Activated T-cell treated with anti-CD3 and anti-CD28 coated beads, Interleukin-2, amount 50 U/mL, for 48 hours (primary cell): ENCODE results near the gene CNDP1.
"Not testable (repeated sequence)": the region's sequence is repeated elsewhere in the genome, so short reads cannot be mapped to it uniquely, and the experiment has no call there.

Experiments
- DNase-seq, 2 experiments: peaks; one replicate each; pipeline ENCODE4 v3.0.0-alpha.2; 2020

CNDP1 gene

DNA sequence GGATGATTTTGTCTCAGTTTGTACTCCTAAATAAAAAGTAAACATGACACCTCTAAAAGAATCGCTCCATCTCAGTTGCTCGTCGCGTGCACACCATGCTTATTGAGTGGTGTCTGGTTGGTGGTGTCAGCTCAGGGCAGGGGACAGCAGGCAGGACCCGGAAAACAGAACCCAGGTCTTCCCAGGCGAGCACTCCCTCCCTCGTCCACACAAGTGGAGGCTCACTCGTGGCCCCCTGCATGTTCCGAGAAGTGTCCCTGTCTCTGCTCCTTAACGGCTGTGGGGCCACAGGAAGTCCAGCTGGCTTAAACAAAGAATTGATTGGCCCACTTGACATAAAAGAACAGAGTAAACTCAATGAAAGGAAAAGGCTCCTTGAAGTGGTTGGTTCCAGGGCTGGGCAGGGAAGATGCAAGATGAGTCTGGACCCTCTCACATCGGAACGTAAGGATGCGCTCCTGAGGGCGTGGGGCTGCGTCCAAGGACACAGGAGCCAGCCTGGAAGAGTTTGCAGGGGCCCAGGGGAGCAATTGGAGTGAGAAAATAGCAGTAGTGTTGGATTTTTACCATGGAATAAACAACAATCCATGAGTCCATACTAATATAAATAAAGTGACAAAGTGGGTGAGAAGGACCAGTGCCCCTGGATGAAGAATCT is 13.1 kb upstream of the CNDP1 start:
- no peak for DNase-seq

DNA sequence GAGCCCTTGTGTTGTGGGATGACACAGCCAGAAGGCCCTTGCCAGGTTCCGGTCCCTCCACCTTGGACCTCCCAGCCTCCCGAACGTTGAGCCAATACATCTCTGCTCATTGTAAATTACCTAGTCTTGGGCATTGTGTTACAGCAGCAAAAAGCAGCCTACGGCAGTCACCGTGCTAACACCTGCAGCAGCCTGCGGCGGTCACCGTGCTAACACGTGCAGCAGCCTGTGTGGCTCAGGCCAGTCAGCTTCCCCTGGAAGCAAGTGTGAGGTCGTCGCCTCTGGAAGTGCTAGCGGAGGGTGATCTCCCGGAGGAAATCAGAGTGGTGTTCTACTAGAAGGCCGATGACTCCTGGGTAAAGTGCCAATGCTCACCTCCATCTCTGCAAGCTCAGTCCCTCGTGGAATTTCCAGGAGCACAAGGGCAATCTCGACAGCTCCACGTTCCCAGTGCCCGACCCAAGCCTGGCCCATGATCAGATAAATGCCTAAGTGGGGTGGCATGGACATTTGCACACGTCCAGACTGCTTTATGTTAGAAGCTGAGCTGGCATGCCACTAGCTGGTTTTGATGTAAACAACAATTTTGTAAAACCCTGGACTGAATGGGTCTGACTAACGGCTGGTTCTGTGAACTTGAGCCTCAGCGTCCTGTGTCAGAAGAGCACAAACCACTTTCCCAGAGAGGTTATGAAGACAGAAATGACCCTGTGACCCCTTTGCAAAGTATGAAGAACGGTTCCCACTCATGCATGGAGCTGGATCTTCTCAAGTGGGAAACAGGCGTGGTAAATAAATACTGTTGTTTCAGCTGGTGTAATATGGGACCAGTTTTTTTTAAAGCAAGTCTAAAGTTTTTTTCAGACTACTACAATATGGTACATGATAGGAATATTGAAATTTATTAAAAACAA is 11.4 kb upstream of the CNDP1 start:
- DNase-seq, result no peak

DNA sequence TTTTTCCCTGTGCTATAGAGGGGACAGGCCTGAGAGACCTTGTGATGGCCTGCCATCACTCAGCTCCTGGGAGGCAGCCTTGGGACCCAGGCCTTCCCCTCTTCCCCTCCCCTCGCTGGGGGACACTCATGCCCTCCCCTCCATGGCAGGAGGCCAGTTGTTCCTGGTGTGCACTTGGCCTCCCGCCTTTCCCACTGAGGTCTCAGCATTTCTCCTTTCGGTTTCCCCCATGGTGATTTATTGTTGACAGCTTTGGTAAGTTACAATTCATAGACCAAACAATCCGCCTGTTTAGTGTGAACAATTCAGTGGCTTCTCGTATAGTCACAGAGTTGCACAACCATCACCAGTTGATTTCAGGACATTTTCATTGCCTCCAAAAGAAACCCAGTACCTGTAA is 10.2 kb upstream of the CNDP1 start:
- no peak for DNase-seq

DNA sequence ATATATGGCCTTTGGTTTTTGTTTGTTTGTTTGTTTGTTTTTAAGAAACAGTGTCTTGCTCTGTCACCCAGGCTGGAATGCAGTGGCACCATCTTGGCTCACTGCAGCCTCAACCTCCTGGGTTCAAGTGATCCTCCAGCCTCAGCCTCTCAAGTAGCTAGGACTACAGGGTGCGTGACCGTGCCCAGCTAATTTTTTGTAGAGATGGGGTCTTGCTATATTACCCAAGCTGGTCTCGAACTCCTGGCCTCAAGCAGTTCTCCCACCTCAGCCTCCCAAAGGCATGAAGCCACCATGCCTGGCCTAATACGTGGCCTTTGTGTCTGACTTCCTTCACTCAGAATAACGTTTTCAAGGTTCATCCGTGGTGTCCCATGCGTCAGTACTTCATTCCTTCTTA is 9.4 kb upstream of the CNDP1 start:
- not testable (repeated sequence) for DNase-seq

DNA sequence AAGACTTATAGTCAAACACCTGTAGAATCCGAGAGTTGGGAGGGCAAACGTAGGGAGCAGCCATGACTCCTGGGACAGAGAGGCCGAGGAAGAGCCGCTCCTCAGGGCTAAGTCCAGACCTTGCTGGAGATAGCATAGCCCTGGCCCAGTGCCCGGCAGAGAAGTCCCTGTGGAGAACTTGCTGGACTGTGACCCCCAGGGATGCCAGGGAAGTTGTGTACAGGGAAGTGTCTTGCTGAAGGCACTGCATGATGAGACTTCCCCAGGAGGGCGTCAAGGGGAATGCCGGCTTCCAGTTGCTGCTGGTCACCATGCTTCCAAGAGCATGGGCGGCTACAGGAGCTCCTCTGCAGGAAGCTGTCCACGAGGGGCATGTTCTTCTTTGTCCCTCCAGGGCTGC is 8.6 kb upstream of the CNDP1 start:
- DNase-seq, result no peak

DNA sequence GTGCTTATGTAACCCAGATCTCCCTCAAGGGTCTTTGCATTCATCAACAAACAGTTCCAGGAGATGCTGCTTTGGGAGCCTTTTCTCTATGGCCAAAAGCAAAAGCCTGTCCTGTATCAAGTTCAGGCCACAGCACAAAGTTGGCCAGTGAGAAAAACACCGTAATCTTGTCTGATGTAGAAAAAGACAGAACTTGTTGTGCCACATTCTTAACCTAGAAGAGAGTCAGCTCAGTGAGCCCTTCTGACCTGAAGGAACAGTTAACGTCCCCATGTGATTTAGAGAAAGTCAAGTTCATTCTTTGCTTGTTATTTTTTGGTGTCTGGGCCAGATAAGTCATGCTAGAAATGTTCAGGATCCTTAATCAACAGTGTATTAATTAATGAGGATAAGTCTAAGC is 7.8 kb upstream of the CNDP1 start:
- DNase-seq, result no peak

DNA sequence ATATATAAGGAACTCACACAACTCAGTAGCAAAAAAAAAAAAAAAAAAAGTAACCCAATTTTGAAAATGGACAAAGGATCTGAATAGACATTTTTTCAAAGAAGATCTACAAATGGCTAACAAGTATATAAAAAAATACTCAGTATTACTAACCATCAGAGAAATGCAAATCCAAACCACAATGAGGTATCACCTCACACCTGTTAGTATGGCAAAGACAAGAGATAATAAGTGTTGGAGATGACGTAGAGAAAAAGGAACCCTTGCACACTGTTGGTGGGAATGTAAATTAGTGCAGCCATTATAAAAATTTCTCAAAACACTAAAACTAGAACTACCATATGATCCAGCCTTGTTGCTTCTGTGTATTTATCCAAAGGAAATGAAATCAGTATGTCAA is 5.8 kb upstream of the CNDP1 start:
- no peak for DNase-seq

DNA sequence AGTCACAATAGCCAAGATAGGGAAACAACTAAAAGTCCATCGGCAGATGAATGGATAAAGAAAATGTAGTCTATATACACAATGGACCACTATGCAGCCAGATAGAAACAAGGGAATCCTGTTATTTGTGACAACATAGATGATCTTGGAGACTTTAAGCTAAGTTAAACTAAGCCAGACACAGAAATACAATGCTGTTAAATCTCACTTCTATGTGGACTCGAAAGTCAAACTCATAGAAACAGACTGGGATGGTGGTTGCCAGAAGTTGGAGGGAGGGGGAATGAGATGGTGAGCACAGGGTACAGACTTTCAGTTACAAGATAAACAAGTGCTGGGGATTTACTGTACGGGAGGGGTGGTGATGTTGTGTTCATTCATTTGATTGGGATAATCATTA is 5.4 kb upstream of the CNDP1 start:
- no peak for DNase-seq

DNA sequence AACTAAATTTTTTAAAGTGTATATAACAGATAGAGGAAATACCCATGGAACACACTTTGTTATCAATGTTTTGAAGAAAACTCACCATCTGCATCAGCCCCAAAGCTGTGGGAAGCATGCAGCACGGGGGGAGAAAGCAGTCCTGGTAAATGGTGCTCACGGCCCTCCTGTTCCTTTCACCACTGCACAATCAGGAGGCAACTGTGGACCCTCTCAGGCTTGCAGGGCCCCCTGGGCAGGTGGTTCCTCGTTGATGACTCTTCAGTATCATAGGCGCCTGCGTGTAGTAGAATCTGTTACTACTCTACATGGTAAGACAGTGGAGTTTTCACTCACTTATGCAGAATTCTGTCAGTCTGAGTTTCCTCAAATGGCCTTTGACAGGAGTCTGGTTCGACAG is 4.9 kb upstream of the CNDP1 start:
- peak in 1 of 2 experiments; percentile 14 for DNase-seq

DNA sequence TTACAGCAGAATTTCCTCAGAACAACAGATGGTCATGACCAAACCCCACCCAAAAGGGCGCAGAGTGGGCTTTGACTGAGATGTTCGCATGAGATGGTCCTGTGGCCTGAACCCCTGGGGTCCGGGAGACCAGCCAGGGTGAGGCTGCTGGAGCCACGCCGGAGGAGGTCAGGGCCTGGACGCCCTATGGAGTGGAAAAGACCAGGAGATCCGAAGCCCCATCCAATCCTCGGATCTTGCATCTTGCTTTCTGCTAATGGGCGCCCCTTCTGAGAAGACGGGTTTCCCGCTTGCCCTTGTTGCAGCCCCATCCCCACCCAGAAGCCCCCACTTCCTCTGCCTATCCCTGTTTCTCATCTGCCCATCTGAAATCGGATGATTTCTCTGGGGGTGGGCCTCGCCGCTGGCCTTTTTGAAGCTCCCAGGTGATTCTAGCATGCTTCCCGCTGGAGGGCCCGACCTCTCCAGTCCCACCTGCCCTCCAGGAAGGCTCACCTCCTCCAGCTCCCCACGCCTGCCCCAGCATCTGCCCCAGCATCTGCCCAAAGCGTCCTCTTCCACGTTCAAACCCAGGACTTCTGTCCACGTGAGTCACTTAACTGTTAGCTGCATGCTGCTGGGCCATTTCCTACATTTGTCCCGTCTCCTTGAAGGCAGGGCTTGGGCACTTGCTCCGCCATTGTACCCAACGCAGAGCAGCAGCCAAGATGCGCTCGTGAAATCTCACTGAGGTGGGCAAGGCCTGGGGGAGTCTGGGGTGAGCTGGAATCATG is 4.3 kb upstream of the CNDP1 start:
- DNase-seq, result no peak

DNA sequence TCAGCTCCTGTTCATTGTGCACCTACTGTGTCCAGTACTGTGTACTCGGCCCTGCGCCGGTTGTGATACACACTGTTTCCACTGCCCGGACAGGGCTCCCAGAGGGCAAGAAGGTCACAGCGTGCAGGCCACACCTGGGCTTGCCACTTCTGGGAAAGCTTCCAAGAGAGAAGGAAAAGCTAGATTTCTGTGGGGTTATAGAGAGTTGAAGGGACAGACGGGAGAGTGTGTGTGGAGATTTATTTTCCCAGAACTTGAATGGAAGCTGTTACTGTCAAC is 3.8 kb upstream of the CNDP1 start:
- DNase-seq, result peak in 1 of 2 experiments; percentile 7

DNA sequence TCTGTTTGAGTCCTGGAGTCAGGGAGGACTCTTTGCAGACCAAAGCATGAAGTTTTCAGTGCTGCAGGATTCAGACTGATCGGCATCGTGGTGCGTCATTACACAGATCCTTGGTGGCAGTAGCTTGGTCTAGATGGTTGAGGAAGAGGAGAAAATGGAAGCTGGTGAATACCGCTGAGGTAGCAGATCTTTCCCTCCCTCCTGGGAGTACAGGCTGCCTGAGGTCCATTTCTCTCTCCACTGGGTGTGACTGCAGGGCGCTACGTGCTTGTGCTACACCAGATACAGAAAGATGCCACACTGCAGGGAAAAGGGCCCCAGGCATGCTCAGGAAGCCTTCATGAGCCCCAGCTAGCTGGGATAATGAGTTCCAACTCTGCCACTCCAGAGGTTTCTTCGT is 3.3 kb upstream of the CNDP1 start:
- no peak for DNase-seq

DNA sequence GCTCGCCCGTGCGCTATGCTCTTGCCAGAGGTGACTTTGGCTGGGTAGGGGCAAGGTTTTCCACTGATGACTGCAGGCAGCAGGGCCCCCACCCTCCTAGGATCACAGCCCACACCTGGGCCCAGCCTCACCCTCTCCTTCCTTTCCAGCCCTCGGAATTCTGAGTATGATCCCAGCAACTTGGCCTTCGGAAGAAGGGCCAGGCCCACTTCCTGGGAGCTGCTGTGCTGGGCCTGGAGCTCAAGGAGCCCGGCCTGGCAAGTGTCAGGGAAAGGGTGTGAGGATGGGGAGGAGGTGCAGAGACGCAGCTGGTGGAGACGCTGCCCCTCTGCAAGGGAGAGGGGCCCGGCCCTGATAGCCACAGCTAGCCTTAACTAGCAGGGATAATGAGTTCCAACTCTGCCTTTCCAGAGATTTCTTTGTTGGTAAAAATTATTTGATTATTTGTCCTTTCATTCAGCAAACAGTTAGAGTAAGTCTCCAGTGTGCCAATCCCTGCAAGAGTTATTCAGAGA is 1.7 kb upstream of the CNDP1 start:
- no peak for DNase-seq

DNA sequence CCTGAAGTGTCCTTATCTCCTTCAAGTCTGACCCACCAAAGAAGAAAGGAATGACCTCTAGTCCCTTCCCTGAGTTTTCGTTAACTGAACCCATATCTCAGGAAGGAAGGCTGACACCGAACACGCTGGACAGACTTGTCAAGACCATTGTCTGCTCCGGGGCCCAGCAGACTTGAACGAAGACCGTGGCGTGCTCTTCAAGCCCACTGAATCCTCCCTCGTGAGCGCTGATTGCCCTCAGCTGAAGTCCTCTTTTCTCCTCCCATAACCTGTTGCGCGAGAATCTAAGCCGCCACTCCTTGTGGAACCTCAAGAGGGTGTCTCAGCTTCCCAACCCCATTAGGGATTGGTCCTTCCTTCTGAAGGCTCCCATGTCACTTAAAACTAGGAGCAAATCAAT is 634 bp upstream of the CNDP1 start:
- DNase-seq, result no peak

DNA sequence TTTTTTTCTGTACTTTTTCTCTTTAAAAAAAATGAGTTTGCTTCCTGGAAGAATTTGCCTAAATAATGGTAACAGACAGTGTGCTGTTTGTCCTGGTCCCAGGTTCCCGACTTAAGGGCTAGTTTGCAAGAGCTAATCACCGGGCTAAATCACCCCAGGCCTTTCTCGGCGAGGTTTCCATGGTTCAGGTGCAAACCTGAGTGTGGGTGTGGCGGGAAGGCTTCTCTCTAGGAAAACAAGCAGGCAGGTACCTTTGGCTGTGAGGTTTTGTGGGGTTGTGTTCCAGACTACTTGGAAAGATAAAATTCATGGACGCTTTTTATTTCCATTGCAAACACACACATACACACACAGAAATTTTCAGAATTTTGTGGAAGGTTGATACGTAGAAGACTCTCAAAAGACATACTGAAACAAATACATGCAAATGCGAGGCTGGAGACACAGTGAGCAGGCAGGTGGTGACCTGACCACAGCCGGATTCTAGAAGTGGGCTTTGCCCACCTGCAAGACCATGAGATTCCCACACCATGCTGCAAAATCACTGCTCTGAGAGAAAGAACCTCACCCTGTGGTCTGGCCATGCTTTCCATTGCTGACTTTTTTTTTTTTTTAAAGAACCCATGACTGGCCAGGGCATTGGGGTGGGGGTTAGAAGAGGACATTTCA is 815 bp downstream of the CNDP1 start:
- no peak for DNase-seq

DNA sequence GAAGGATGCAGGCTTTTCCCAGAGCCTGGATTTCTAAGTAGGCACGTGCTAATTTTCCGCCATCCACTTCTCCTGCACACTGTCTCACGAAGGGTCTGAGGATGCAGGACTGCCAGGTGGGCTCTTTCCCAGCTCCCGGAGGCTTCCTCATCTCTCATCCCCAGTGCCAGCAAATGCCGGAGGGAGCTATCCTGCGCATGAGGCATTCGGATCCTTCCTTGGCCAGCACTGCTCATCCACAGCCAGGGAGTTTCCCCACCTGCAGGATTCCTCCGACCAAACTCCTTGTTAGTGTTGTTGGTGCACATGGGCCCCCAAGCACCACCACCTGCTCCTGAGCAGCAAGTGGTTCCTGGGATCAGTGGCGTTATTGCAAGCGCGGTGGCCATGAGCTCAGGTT is 5.0 kb downstream of the CNDP1 start:
- no peak for DNase-seq

DNA sequence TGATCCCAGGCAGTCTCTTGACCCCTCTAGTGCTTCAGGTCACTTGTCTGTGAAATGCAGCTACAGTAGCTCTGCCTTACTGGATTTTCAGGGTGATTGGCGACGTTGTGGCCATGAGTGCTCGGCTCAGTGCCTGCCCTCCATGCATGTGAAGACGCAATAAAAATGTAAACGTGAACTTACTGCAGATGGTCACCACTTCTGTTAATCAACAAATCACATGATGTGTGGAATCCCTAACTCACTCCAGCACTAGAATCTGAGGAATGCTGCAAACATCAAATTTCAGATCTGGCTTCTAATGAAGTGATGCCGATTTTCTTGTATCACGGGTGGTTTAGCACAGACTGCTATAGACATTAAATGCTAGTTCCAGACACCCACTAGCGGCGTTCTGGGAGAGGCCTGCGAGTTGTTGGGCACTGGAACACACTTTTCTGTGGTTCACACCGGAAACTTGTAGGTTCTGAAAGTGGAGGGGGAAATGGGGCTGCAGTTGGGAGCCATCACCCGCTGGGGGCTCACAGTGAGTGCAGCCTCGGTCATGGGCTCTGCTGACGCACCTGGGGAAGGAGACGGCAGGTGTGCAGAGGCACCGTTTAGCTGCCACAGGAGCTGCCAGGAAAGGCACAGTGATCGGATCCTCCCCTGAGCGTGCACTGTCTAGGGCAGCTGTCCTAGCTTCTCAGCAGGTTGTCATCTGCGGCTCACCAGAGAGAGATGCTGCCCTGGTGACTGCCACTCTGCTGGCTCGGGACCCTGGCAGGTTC is 6.5 kb downstream of the CNDP1 start:
- no peak for DNase-seq

DNA sequence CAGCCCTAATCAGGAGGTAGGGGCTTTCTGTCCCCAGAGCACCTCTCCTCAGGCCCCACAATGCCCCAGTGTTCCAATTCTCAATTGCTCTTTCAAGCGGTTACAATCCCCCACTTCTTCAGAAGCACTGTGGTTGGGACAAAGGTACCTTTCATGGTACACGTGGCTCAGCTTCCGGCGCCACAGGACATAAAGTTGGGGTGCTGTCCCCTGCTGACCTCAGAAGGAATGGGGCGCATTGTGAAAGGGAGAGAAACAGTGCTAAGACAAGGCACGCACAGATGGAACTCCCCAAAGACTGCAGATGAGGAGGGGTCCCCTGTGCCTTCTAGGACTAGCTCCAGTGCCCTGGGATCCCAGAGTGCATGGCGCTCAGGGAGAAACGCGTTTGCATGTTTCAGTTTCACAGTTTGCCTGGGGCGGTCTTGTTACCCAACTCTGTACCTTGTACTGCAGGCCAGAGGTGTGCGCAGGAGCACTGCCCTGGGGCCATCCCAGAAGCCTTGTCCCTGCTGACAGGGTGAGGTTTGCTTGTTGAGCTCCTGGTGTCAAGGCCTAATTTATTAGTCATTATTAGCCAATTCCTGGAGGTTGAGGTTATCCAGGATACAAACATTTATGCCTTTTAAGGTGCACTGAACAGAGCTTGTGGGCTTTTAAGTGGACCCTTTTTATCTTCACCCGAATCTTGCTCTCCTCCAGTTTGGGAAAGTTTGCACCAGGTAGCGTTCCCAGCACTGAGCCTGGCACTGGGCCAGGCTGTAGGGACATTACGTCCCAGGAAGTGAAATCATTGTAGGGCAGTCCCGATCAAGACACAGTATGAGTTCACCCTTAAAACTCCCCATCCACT is 7.6 kb downstream of the CNDP1 start:
- DNase-seq, result no peak

DNA sequence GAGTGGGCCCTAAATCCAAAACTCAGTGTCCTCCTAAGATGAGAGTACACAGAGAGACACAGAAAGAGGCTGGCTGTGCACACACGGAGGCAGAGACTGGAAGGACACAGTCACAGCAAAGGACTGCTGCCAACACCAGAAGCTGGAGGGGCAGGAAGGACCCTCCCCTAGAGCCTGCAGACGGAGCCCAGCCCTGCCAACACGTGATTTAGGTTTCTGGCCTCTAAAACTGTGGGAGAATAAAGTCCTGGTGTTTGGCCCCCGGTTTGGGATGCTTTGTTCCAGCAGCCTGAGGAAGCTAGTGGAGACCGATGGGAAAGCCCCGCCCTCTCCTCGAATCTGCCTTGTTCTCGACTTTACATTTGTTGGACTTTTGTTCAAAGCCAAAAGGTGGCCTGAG is 10.6 kb downstream of the CNDP1 start:
- no peak for DNase-seq

DNA sequence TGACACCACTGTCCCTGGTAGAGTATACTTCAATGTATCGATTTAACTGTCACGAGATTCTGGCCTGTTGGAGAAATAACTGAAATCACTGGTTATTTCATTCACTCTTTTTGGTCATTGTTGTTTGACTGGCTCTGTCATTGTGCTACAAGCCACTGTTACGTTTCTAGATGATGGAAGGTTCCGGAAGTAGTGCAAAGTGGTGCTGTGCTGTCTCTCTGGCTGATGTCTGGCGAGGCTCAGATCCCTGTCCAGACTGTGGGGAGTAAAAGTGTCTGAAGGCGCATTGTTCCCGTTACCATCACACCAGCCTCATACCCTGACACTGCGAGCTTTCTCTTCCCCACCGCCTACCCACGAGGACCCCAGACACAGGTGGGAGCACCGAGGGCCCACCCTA is 11.7 kb downstream of the CNDP1 start:
- DNase-seq, result no peak

DNA sequence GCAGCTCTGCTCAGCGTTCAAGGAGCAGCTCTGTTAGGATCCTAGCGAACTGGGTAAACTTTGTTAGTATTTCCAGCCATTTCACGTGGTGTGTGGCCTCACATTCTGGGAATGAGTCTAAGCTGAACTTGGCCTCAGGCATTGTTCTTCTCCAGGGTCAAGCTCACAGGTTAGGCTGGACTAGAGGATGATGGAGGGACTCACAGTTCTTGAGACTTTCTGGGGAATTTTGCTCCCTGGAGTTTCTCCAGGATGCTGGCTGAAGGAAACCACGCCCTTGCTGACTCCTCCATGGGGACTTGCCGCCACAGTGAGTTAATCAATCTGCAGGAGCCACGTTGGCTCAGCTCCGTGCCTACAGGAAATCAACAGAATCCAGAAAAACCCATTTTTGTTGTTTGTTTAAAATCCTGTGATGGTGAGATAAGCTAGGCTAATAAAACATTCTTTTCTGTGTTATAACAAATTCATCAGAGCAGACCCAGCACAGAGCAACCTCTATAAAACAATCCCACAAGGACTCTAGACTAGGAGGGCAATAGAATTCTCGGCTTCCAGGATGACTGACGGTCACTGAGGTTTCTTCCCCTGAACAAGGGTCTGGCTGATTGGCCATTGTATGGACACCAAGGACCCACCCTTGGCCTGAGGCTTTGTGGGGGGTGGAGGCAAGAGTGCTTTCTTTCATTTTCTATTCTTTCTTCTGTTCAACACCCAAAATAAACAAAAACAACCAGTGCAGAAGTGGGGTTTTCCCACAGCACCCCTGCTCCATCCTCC is 12.6 kb downstream of the CNDP1 start:
- DNase-seq, result no peak
